Smooth muscle cell (in vitro differentiated cells): Measurements from ENCODE around the gene RASA4B. TPM values are rescaled to one million over a fixed set of nuclear protein-coding genes. Genes with fewer than 3 reads are reported as not detected.

Experiments
- DNase-seq: peaks from one replicate; lab custom pipeline; 2025; ENCODE audit not compliant: unreplicated experiment; lab: John Stamatoyannopoulos, UW
- H2AFZ ChIP-seq: fragments of 200-600 bp; sonication (generic); 2 replicates; pipeline ENCODE4 v1.6.0; 2016; ENCODE audit warnings: antibody characterized with exemption, low read depth, mild to moderate bottlenecking
- H3F3A ChIP-seq: fragments of 200-600 bp; sonication (generic); 2 replicates; pipeline ENCODE4 v1.6.0; 2017; ENCODE audit warnings: antibody characterized with exemption, low read depth
- H3K27ac ChIP-seq: fragments of 200-600 bp; sonication (generic); 2 replicates; pipeline ENCODE4 v1.5.1; 2016; ENCODE audit warnings: low read depth, mild to moderate bottlenecking
- H3K27me3 ChIP-seq: fragments of 200-600 bp; sonication (generic); 2 replicates; pipeline ENCODE4 v1.6.1; 2016; ENCODE audit warnings: low read depth, mild to moderate bottlenecking
- H3K36me3 ChIP-seq: fragments of 200-600 bp; sonication (generic); 2 replicates; pipeline ENCODE4 v1.5.1; 2016; ENCODE audit warnings: low read depth
- H3K4me1 ChIP-seq: fragments of 200-600 bp; sonication (generic); 2 replicates; pipeline ENCODE4 v1.5.1; 2016; ENCODE audit warnings: low read depth
- H3K4me2 ChIP-seq: fragments of 200-600 bp; sonication (generic); 2 replicates; pipeline ENCODE4 v1.6.0; 2016; ENCODE audit warnings: mild to moderate bottlenecking
- H3K4me3 ChIP-seq: fragments of 200-600 bp; sonication (generic); 2 replicates; pipeline ENCODE4 v1.5.1; 2016; ENCODE audit warnings: mild to moderate bottlenecking
- H3K79me2 ChIP-seq: fragments of 200-600 bp; sonication (generic); 2 replicates; pipeline ENCODE4 v1.6.0; 2016; ENCODE audit warnings: low read depth, mild to moderate bottlenecking
- H3K9ac ChIP-seq: fragments of 200-600 bp; sonication (generic); 2 replicates; pipeline ENCODE4 v1.6.0; 2016; ENCODE audit warnings: low read depth
- H3K9me3 ChIP-seq: fragments of 200-600 bp; sonication (generic); replicated peaks from 2 replicates; pipeline ENCODE4 v1.5.1; 2016; ENCODE audit warnings: low read depth
- H4K20me1 ChIP-seq: fragments of 200-600 bp; sonication (generic); 2 replicates; pipeline ENCODE4 v1.6.0; 2016; ENCODE audit warnings: low read depth
- WGBS: methylation state at CpG from one replicate; pipeline ENCODE4 v1.1.7; 2016; ENCODE audit warnings: low lambda C conversion rate; 5-methylcytosine and 5-hydroxymethylcytosine counted together
- polyA plus RNA-seq: library from polyadenylated mRNA; unstranded; fragments of >200 nt; fragmentation: Nextera tagmentation; extraction: Ambion mirVana; gene quantifications from 2 replicates; pipeline ENCODE4 v1.2.1, GENCODE V29; 2016
- total RNA-seq: library from RNA; depleted of rRNA; stranded (reverse); fragments of >200 nt; gene quantifications from 2 replicates; pipeline ENCODE4 v1.2.3, GENCODE V29; 2014
- TF ChIP-seq, protein P1 (sequence below): fragments of 200-600 bp; sonication (generic); IDR thresholded peaks from 2 replicates; pipeline ENCODE4 v1.5.1; 2017; ENCODE audit warnings: borderline replicate concordance, mild to moderate bottlenecking, antibody characterized with exemption; ENCODE audit not compliant: insufficient read depth, poor library complexity, severe bottlenecking

Gene RASA4B
- total and polyA plus RNA-seq, 2 experiments from 2014 or later: 3.5 to 4.2 TPM

DNA sequence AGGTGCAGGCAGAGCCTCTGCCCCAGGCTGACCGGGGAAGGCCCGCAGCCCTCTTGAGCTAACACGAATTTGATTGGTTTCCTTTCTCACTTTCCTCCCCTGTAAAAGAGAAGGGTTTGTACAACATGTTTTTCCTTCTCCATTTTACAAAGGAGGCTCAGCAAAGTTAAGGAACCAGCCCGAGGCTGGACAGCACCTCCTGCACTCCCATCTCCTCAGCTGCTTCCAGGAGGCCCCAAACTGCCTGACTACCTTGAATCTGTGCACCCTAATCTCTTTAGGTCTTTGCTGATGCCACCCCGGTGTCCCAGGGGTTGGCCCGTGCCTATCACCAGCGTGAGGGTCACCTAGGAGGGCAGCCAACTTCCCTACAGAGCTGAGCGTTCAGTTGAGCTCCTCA lies 57.1 kb downstream of the RASA4B start:
- Histone ChIP-seq H3K36me3 (no peaks in the 10 kb centered on the region), H2AFZ (no peak overlapping the region), H3K27me3 (no peaks in the 10 kb centered on the region), H3K9ac (no peak overlapping the region), H4K20me1 (peaks cover 9% of the 10 kb centered on the region), H3K4me3 (no peak overlapping the region), H3K4me1 (peaks cover 6% of the 10 kb centered on the region), H3F3A (peaks cover 6% of the 10 kb centered on the region), H3K4me2 (no peak overlapping the region), H3K9me3 (no peaks in the 10 kb centered on the region), H3K27ac (no peak overlapping the region), H3K79me2 (peaks cover 27% of the 10 kb centered on the region)
- DNase-seq: no peak
- TF ChIP-seq, protein P1, sequence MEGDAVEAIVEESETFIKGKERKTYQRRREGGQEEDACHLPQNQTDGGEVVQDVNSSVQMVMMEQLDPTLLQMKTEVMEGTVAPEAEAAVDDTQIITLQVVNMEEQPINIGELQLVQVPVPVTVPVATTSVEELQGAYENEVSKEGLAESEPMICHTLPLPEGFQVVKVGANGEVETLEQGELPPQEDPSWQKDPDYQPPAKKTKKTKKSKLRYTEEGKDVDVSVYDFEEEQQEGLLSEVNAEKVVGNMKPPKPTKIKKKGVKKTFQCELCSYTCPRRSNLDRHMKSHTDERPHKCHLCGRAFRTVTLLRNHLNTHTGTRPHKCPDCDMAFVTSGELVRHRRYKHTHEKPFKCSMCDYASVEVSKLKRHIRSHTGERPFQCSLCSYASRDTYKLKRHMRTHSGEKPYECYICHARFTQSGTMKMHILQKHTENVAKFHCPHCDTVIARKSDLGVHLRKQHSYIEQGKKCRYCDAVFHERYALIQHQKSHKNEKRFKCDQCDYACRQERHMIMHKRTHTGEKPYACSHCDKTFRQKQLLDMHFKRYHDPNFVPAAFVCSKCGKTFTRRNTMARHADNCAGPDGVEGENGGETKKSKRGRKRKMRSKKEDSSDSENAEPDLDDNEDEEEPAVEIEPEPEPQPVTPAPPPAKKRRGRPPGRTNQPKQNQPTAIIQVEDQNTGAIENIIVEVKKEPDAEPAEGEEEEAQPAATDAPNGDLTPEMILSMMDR: no peak
- 100% methylated on average over 8 of the region's 8 CpGs for WGBS

DNA sequence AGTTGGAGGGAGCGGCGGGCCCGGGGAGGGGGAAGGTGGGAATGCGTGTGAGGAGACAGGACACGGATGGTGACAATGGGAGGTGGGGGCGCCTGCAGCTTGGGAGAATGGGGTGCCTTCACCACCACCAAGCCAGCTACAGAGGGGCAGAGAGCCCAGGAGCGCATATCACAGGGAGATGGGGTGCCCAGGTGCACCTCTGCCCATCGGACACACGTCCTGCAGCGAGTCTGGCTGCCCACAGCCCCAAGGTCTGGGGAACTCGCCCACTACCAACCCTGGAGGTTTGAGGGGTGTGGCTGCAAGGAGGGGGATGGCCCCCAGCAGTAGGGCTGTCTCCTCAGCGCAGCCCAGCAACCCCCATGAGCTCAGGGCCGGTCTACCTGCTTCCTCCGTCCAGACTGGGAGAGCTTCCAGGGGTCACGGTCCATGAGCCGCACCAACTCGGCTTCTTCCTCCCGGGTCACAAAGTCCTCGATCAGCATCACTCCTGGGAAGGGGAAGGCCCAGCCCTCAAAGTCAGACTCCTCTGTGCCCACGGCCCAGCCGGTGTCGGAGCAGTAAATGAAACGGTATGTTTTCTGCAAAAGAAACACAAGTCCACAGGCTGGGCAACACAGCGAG lies 58.2 kb downstream of the RASA4B start:
- H3K79me2 ChIP-seq: peaks cover 24% of the 10 kb centered on the region
- no peak overlapping the region for H3K9ac ChIP-seq
- H3K4me2 ChIP-seq: no peak overlapping the region
- H3K4me3 ChIP-seq: no peak overlapping the region
- peaks cover 11% of the 10 kb centered on the region for H4K20me1 ChIP-seq
- DNase-seq: no peak
- peaks cover 6% of the 10 kb centered on the region for H3K4me1 ChIP-seq
- H3F3A ChIP-seq: peaks cover 8% of the 10 kb centered on the region
- no peaks in the 10 kb centered on the region for H3K9me3 ChIP-seq
- H3K27ac ChIP-seq: no peak overlapping the region
- TF ChIP-seq, protein P1: no peak
- H3K27me3 ChIP-seq: no peaks in the 10 kb centered on the region
- no peaks in the 10 kb centered on the region for H3K36me3 ChIP-seq
- WGBS: 98% methylated on average over 23 of the region's 24 CpGs
- no peak overlapping the region for H2AFZ ChIP-seq

DNA sequence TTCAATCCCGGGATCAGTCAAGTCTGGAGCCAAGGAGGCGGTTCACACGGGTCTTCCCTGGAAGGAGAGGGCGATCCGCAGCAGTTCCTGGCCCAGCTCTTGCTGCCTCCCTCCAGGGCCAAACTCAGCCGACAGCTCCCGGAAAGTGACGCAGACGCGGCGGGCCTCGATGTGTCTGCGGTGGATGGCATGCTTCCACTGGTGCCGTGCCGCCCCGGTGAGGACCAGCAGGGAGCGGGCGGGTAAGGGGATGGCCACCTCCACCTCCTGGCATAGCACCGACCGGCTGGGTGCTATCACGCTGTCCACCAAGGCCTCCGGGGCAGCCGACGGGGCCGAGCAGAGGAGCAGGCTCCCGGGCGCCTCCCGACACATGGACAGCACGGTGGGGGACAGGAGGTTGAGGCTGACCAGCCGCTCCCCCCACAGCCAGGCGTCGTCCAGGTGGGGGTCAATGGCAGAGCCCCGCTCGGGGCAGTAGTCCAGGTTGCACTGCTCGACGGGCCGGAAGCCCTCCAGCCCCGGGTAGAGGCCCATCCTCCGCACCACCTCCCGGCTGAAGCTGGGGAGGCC lies 60.1 kb downstream of the RASA4B start:
- no peak overlapping the region for H3K27ac ChIP-seq

More for the DNA sequence above, 60.1 kb downstream of the RASA4B start:
- Histone ChIP-seq H3F3A (peaks cover 8% of the 10 kb centered on the region), H2AFZ (no peak overlapping the region), H3K4me2 (no peak overlapping the region), H3K27me3 (no peaks in the 10 kb centered on the region), H3K9me3 (no peaks in the 10 kb centered on the region), H3K36me3 (no peaks in the 10 kb centered on the region), H4K20me1 (peaks cover 11% of the 10 kb centered on the region), H3K4me1 (no peaks in the 10 kb centered on the region), H3K9ac (no peak overlapping the region), H3K4me3 (no peak overlapping the region), H3K79me2 (peaks cover 6% of the 10 kb centered on the region)
- DNase-seq: no peak
- TF ChIP-seq, protein P1: no peak
- WGBS: 97% methylated on average over 40 of the region's 40 CpGs
